PC-9 (cell line): ENCODE results near the gene COL21A1.

Source experiments
- CTCF ChIP-seq: fragments of 200-600 bp; sonication (generic); conservative IDR thresholded peaks from 2 replicates; pipeline ENCODE4 v1.6.1; 2017; ENCODE audit warnings: mixed run types, antibody characterized with exemption, mild to moderate bottlenecking, moderate library complexity
- EZH2 ChIP-seq: fragments of 200-600 bp; sonication (generic); IDR thresholded peaks from 2 replicates; pipeline ENCODE4 v1.8.0; 2017; ENCODE audit warnings: antibody characterized with exemption, low read depth

- no peak for TF ChIP-seq CTCF
- TF ChIP-seq EZH2 = no peak
Measured at GRCh38 chr6:56037601-56038000, 209.8 kb downstream of the COL21A1 start.
